Measurements from ENCODE around the gene PLLP.

PLLP gene

GRCh38 chr16:57208926-57209325, 75.5 kb downstream of the PLLP start:
- no peak for TF ChIP-seq CTCF (conservative IDR thresholded peaks at IDR 0.05)

More at GRCh38 chr16:57208926-57209325, 75.5 kb downstream of the PLLP start:
- no peak overlapping the region for H3K27ac ChIP-seq

All from VCaP (cell line).